AG08395 (cell line): ENCODE data around the gene OR56B1.
"Not testable (repeated sequence)": the region's sequence is repeated elsewhere in the genome, so short reads cannot be mapped to it uniquely, and the experiment has no call there.

ENCODE experiments used
- DNase-seq: peaks from one replicate; pipeline ENCODE4 v3.0.0; 2012; ENCODE audit warnings: mixed read lengths, low spot score

The OR56B1 gene, protein sequence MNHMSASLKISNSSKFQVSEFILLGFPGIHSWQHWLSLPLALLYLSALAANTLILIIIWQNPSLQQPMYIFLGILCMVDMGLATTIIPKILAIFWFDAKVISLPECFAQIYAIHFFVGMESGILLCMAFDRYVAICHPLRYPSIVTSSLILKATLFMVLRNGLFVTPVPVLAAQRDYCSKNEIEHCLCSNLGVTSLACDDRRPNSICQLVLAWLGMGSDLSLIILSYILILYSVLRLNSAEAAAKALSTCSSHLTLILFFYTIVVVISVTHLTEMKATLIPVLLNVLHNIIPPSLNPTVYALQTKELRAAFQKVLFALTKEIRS

DNA sequence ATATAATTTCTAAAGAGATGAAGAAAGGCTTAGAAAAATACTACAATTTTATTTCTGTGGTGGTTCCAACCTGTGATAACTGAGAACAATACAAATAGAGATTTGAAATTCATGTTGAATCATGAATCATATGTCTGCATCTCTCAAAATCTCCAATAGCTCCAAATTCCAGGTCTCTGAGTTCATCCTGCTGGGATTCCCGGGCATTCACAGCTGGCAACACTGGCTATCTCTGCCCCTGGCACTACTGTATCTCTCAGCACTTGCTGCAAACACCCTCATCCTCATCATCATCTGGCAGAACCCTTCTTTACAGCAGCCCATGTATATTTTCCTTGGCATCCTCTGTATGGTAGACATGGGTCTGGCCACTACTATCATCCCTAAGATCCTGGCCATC lies at the start of gene OR56B1:
Gene OR56B1 (plus strand): TSS at position 53 of the 400 bp plus-strand sequence. CDS start 69 bp downstream, at position 122.
- no peak for DNase-seq

DNA sequence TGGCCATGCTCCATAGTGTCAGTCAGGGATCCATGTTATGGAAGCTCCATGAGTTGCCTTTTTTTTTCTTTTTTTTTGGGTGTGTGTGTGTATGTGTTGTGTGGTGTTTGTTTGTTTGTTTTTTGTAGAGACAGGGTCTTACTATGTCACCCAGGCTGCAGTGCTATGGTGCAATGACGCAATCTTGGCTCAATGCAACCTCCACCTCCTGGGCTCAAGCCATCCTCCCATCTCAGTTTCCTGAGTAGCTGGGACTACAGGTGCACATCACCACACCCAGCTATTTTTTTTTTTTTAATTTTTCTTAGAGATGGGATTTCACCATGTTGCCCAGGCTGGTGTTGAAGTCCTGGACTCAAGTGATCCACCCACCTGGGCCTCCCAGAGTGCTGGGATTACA lies 47.8 kb upstream of the OR56B1 start:
- no peak for DNase-seq

DNA sequence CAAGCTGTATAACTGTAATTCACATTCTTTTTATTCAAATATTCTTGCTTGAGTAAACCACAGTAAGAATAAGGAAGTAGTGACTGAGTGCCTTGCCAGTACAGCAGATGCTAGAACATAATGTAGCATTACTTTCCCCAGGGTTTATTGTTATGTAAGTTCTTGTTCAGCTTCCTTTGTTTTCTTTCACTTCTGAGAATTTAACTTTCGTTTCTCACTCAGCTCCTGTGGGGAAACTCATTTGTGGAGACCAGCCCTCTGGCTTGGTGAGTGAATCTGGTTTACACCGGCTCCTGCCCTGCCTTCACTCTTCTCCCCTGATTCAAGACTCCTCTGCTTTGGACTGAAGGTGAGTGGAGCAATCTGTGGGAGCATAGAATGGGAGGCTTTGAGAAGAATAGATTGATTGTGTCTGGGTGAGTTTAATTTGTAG lies 46.7 kb upstream of the OR56B1 start, which contains the start of gene TRIM22:
Gene TRIM22 (plus strand): TSS at position 240 of the 433 bp plus-strand sequence. CDS start 6,443 bp downstream, outside the sequence.
- DNase-seq = peak; percentile 65

DNA sequence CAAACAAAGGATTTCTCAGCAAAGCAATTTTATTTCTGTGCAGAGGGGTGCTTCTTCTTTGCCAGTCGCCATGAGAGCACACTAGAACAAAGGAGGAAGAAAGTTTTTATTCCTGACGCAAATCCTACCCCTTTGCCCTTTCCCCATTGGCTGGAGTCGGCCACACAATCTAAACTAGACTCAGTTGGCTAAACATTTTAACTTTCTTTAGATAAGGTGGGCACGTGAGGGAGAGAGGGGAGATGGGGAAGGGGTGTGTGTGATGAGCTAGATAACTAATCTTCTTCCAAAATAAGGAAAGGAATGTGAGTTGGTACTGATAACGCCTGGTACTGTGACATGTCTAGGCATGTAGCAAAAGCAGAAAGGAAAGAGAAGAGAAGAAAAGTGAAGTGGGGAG lies 46.0 kb upstream of the OR56B1 start:
- peak; percentile 33 for DNase-seq

DNA sequence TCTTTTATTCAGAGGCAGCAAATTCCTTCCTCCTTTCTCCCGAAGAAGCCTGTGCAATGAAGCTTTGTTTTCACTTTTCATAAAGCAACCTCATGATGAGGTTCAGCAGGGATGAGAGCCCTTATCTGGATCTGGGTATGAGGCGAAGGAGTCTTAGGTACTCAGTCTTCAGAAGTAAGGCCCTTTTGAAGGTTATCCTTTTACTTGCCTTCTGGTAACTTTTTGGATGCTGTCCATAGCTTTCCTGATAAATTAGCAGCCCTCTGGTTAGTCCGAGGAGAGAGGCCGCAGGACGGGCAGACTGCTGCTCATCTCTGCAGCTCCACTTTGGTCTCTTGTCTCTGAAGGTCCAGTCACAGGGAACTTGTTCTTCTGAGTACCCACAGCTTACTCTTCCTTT lies 45.5 kb upstream of the OR56B1 start:
- peak; percentile 38 for DNase-seq

DNA sequence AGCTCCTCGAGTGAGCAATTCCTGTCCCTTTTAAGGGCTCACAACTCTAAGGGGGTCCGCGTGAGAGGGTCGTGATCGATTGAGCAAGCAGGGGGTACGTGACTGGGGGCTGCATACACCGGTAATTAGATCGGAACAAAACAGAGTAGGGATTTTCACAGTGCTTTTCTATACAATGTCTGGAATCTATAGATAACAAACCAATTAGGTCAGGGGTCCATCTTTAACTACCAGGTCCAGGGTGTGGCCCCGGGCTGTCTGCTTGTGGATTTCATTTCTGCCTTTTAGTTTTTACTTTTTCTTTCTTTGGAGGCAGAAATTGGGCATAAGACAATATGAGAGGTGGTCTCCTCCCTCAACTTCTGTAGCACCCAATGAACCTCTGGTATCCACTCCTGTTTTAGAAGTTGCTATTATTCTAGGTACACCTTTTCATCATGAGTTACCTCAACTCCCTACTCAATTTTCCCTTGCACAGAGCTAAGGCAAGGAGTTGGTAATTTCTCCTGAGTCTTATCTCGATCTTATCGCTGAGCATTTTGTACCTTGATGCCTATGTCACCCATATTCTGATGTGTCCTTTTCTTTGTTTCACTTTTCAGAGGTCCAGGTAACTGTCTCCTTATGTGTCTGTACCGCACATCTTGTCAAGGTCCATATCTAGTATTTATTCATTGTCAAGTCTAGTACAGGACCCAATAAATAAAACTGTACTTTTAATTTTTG lies 44.8 kb upstream of the OR56B1 start:
- DNase-seq = not testable (repeated sequence)

DNA sequence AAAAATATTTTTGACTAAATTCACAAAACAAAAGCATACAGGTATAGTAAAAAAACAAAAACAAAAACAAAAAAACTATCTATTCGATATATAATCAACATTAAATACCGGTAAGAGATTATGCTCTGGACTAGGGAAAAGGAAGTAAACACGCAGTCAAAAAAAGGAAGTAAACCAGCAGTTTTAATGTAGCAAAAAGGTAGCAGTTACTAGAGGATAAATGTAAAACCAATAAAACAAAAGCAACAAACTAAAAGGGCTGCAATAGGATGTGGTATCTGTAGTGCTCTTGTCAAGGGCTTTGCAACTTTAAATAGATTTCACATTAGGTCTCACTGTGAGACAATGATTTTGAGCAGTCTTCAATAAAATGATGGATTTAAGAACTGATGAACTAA lies 44.3 kb upstream of the OR56B1 start:
- no peak for DNase-seq

DNA sequence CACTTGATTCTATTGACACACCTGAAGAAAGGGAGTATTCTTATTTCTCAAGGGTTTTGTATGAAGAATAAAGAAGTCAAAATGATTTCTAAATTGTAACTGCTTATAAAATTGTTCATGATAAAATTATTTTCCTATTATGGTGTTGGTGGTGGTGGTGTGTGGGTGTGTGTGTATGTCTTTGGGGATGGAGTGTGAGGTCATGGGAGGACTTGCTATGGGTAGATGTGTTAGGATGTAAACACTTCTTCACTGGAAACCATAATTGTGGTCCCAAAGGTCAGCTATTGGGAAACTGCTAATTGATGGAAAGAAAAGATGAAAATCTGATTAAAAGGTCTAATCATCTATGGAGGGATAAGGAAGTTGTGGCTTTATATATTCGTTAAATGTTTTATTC lies 41.6 kb upstream of the OR56B1 start:
- no peak for DNase-seq

DNA sequence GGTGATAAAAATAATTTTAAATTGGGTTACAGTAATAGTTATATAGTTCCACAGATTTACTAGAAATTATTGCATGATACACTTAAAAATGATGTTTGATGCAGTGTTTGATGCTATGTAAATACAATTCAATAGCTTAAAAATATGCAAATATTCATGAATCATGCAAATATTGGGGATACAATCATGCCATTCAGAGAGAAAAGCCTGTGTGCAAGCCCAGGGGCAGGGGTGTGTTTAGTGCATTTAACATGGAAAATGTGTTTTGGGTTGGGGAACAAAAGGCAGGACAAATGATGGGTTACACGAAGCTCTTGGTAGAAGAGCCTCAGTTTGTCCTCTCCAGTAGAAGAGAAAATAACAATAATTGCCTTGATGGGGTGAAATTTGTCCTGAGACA lies 40.7 kb upstream of the OR56B1 start:
- no peak for DNase-seq

DNA sequence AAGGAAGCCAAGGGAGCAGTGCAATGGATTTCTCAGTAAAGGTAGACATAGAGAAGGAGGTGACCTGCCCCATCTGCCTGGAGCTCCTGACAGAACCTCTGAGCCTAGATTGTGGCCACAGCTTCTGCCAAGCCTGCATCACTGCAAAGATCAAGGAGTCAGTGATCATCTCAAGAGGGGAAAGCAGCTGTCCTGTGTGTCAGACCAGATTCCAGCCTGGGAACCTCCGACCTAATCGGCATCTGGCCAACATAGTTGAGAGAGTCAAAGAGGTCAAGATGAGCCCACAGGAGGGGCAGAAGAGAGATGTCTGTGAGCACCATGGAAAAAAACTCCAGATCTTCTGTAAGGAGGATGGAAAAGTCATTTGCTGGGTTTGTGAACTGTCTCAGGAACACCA lies 40.0 kb upstream of the OR56B1 start:
- DNase-seq = no peak

DNA sequence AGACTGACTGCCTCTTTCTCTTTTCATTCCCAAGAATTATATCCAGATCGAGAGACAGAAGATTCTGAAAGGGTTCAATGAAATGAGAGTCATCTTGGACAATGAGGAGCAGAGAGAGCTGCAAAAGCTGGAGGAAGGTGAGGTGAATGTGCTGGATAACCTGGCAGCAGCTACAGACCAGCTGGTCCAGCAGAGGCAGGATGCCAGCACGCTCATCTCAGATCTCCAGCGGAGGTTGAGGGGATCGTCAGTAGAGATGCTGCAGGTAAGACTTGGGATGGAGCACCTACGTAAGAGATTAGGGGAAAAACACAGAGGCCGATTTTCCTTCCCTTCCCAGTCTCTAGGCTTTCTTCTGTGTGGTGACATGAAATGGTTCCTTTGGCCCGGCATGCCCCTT lies 38.0 kb upstream of the OR56B1 start:
- DNase-seq = no peak

DNA sequence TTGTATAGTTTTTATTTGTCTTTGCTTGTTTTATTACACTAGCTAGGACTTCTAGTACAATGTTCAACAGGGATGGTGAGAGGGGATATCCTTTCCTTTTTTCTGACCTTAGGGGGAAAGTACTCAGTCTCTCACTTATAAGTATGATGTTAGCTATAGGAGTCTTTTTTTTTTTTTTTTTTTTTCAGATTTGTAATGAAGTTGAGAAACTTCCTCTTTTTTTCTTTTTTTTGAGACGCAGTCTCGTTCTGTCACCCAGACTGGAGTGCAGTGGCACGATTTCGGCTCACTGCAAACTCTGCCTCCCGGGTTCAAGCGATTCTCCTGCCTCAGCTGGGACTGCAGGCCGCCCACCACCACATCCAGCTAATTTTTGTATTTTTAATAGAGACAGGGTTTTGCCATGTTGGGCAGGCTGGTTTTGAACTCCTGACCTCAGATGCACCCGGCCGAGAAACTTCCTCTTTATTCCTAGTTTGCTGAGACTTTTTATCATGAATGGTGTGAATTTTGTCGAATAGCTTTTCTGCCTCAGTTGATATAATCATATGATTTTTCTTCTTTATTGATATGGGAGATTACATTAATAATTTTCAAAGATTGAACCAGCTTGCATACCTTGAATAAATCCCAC lies 35.7 kb upstream of the OR56B1 start:
- DNase-seq = no peak

DNA sequence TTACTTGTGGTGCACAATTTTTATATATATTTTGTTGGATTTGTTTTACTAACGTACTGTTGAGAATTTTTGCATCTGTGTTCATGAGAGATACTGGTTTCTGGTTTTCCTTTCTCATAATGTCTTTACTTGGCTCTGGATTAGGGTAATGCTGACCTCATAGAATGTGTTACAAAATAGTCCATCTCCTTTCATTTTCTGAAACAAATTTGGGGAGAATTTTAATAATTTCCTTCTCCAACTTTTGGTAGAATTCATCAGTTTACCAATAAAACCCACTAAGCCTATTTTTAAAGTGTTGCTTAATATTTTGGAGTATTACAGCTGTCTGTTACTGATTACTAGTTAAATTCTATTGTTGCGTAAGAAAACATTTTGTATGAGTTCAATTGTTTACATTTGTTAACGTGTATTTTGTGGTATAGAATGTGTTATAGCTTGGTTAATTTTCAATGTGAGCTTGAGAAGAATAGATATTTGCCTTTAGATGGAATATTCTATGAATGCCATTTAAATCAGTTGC lies 35.1 kb upstream of the OR56B1 start:
- DNase-seq = no peak

DNA sequence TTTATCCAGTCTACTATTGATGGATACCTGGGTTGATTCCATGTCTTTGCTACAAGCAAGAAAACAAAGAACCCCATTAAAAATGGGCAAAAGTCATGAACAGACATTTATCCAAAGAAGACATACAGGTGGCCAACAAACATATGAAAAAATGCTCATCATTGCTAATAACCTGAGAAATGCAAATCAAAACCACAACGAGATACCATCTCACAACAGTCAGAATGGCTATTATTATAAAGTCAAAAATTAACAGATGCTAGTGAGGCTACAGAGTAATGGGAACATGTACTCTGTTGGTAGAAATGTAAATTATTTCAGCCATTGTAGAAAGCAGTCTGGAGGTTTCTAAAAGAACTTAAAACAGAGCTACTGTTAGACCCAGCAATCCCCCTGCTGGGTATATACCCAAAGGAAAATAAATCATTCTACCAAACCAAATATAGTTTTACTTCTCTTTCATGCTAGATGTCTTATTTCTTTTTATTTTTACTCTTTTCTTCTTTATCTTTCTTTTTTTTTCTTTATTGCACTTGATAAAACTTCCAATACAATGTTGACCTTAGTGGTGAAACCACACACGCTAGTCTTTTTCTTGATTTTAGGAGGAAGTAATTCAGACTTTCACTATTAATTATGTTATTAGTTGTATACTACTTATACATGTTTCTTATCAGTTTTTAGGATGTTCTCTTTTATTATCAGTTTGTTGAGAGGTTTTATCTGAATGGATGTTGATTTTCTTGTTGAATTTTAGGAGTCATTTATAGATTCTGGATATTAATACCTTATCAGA lies 32.3 kb upstream of the OR56B1 start:
- no peak for DNase-seq

DNA sequence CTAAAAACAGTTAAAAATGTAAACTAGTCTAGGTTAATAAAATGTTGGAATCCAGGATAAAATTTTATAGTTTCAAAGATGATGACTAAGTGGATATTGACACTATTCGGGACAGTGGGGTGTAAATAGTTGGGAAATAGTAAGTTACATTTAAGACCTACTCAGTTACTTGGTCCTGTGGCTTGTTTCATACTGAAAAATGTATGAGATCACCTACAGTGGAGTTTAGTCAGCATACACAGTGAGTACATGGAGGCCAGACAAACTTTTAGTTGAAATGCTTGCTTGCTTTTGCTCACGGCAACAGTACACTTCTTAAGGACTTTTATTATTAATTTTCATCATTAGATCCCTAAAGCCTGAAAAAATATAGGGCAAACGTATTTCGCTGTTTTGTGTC lies 30.6 kb upstream of the OR56B1 start:
- DNase-seq = no peak

DNA sequence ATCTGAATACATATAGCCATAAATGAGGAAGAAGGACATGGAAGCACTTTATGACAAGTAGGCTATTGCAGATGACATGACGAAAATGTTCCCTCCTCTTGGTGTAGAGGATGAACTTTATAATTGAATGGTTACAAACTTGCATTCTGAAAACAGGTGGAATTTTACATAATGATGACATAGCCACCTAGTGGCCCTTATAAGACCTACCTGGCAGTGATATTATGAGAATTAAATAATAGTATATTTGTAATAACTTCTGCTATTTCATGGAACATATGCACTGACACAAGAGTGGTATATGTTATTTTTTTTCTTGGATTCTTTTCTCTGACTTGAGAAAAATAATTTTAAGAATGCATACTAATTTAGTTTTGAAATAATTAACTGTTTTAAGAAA lies 23.7 kb upstream of the OR56B1 start:
- no peak for DNase-seq

DNA sequence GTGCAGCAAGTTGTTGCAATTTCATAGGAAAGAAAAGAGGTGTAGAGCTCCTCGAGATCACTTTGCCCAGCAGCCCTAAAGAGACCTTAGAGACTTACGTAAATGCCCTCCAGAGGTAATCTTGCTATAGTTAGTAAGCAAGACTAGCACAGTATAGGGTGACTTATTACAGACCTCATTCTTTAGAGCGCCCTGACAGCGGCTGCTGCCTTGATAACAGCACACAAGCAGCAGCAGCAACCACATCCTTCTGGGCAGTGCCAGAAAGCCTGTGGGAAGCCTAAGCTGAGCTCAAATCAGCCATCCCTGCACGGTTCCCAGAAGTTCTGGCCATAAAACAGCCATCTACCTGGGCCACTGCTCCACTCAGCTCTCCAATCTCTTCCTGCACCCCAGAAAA lies 22.6 kb upstream of the OR56B1 start:
- DNase-seq = no peak

DNA sequence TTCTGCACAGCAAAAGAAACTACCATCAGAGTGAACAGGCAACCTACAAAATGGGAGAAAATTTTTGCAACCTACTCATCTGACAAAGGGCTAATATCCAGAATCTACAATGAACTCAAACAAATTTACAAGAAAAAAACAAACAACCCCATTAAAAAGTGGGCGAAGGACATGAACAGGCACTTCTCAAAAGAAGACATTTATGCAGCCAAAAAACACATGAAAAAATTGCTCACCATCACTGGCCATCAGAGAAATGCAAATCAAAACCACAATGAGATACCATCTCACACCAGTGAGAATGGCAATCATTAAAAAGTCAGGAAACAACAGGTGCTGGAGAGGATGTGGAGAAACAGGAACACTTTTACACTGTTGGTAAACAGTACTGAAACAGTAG lies 19.7 kb upstream of the OR56B1 start:
- DNase-seq = not testable (repeated sequence)

DNA sequence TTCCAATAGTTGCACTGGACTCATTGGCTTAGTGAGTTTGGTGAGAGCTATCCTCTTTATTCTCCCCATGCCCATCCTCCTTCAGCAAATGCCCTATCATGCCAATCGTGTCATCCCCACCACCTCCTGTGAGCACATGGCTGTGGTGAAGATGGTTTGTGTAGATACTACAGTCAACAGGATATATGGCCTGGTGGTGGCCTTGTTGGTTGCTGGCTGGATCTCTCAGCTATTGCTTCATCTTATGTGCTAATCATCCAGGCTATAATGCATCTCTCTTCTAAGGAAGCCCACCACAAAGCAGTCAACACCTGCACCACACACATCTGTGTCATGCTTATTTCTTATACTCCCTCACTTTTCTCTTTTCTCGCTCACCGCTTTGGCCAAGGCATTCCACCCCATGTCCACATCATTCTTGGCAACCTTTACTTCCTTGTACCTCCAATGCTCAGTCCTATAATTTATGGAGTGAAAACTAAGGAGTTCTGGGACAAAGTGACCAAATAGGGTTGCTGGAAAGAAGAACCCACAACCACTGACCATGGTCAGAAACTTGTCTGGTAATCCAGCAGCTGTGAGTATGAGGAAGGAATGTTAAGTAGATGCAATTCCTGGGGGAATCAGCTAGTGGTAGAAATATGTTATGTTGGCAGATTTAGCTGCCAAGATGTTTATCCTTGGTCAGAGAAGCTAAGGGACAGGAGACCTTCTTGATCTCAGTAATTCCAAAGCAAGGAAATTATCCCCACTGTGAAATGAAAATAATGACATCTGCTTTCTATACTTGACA lies 16.3 kb upstream of the OR56B1 start:
- peak; percentile 6 for DNase-seq

DNA sequence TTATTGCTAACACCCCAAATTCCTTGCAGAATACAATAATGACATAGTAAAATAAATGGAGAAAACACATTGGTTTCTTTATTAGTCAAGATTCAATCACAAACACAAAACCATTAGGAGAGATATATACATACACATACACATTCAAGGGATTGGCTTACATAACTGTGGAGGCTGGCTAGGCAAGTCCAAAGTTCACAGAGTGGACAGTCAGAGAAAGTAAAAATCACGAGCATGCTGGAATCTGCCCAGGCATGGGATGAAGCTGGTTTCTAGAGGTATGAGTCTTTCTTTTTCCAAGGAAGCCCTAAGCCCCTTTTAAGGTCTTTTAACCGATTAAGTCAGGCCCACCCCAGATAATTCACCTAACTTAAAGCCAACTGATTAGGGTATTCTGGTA lies 13.6 kb upstream of the OR56B1 start:
- DNase-seq = no peak

DNA sequence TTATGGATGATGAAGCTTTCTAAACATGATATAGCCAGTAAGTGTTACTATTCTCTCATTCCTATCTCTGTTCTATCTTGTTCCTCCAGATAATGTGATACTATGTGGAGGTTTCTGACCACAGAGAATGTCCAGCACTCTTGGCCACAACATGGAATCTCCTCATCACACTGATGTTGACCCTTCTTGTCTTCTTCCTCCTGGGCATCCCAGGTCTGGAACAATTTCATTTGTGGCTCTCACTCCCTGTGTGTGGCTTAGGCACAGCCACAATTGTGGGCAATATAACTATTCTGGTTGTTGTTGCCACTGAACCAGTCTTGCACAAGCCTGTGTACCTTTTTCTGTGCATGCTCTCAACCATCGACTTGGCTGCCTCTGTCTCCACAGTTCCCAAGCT lies 9.9 kb upstream of the OR56B1 start:
- no peak for DNase-seq
